HCT116 (cell line): ENCODE measurements around the gene CCM2L. TPM values are rescaled to one million over a fixed set of nuclear protein-coding genes. Genes with fewer than 3 reads are reported as not detected.

ENCODE experiments used
- ATAC-seq: fragments of 200-7000 bp; cut with Tn5 transposase; 2 replicates; pipeline ENCODE4 v1.9.1; 2020; ENCODE audit warnings: mild to moderate bottlenecking, moderate library complexity
- BruUV-seq: library from RNA; stranded (reverse); fragments of 400-500 nt; replicated peaks from 2 replicates; lab custom pipeline; 2021; lab: Mats Ljungman, UMichigan
- CTCF ChIA-PET: fragments of 300-600 bp; sonication (Branson Sonifier 250); formaldehyde crosslinking; loops from one replicate; lab custom pipeline; 2021; ENCODE audit warnings: antibody characterized with exemption; lab: Charles Lee
- POLR2A ChIA-PET: fragments of 300-600, 350-600 bp; sonication (Branson Sonifier 250); formaldehyde crosslinking; loops from one replicate; lab custom pipeline; 2021; ENCODE audit warnings: antibody characterized with exemption; lab: Charles Lee
- RAD21 ChIA-PET, 2 experiments: fragments of 300-600 bp; sonication (Branson Sonifier 250); formaldehyde crosslinking; loops; one replicate each; lab custom pipeline; 2023; ENCODE audit warnings: low total read pairs in 2 of 2; ENCODE audit not compliant: uncharacterized antibody in 2 of 2, unreplicated experiment in 2 of 2, low non-redundant PET in 1 of 2; lab: Charles Lee
- DNase-seq: peaks from one replicate; pipeline ENCODE4 v3.0.0-alpha.2; 2010; ENCODE audit warnings: low read depth, low spot score
- H2AFZ ChIP-seq: fragments of 200-600 bp; shearing (Covaris generic), sonication (generic); 2 replicates; pipeline ENCODE4 v1.6.1; 2017; ENCODE audit warnings: low read depth, mixed run types, mixed read lengths, antibody characterized with exemption, low read length; ENCODE audit not compliant: poor library complexity, severe bottlenecking
- H3K27ac ChIP-seq: 2 replicates; pipeline ENCODE4 v1.5.1; 2012; ENCODE audit warnings: low read depth, low read length
- H3K27me3 ChIP-seq: fragments of 200-600 bp; sonication (generic); 2 replicates; pipeline ENCODE4 v1.6.1; 2016; ENCODE audit warnings: mixed run types, low read length, mixed read lengths; ENCODE audit not compliant: insufficient read depth
- H3K36me3 ChIP-seq, 2 experiments: fragments of 200-500 bp in 1 of 2; fragments of 200-600 bp in 1 of 2; sonication (Bioruptor generic) in 1 of 2; sonication (generic) in 1 of 2; 2 replicates each; pipeline versions ENCODE4 v1.5.1 to v1.6.1; 2014 to 2016; ENCODE audit warnings: low read length in 2 of 2, inconsistent platforms in 1 of 2, mixed read lengths in 1 of 2, mixed run types in 1 of 2; ENCODE audit not compliant: insufficient read depth in 2 of 2, control insufficient read depth in 1 of 2
- H3K4me1 ChIP-seq, 2 experiments: fragments of 200-600 bp in 1 of 2; sonication (generic) in 1 of 2; 2 replicates each; pipeline versions ENCODE4 v1.5.1 to v1.6.1; 2012 to 2017; ENCODE audit warnings: low read length in 2 of 2, inconsistent platforms in 1 of 2, mild to moderate bottlenecking in 1 of 2, mixed read lengths in 1 of 2, mixed run types in 1 of 2, moderate library complexity in 1 of 2; ENCODE audit not compliant: insufficient read depth in 2 of 2, control insufficient read depth in 1 of 2
- H3K4me2 ChIP-seq: fragments of 200-600 bp; sonication (generic); 2 replicates; pipeline ENCODE4 v1.6.1; 2017; ENCODE audit warnings: mixed run types, low read length, mixed read lengths
- H3K4me3 ChIP-seq, 2 experiments: fragments of 200-600 bp in 1 of 2; sonication (generic) in 1 of 2; replicated peaks in 1 of 2; 2 replicates each; pipeline ENCODE4 v1.5.1; 2011 to 2016; ENCODE audit warnings: low read length in 2 of 2, control low read depth in 1 of 2, low read depth in 1 of 2, mild to moderate bottlenecking in 1 of 2, mixed read lengths in 1 of 2, mixed run types in 1 of 2
- H3K79me2 ChIP-seq: fragments of 200-600 bp; sonication (generic); 2 replicates; pipeline ENCODE4 v1.6.1; 2017; ENCODE audit warnings: mild to moderate bottlenecking, mixed run types, low read length, moderate library complexity, mixed read lengths; ENCODE audit not compliant: insufficient read depth
- H3K9ac ChIP-seq: fragments of 200-600 bp; sonication (generic); 2 replicates; pipeline ENCODE4 v1.6.1; 2016; ENCODE audit warnings: low read length, mixed read lengths
- H3K9me2 ChIP-seq: fragments of 200-600 bp; sonication (generic), shearing (Covaris generic); 2 replicates; pipeline ENCODE4 v1.6.1; 2017; ENCODE audit warnings: mixed run types, mild to moderate bottlenecking, moderate library complexity; ENCODE audit not compliant: insufficient read depth
- H3K9me3 ChIP-seq, 2 experiments: fragments of 200-500 bp in 1 of 2; fragments of 200-600 bp in 1 of 2; sonication (Bioruptor generic) in 1 of 2; sonication (generic) in 1 of 2; 2 replicates each; pipeline ENCODE4 v1.6.1; 2014 to 2017; ENCODE audit warnings: low read length in 2 of 2, mixed read lengths in 2 of 2, inconsistent platforms in 1 of 2, low read depth in 1 of 2, mild to moderate bottlenecking in 1 of 2, mixed run types in 1 of 2, moderate library complexity in 1 of 2; ENCODE audit not compliant: control insufficient read depth in 1 of 2, insufficient read depth in 1 of 2
- H4K20me1 ChIP-seq: fragments of 200-600 bp; sonication (generic), shearing (Covaris generic); 2 replicates; pipeline ENCODE4 v1.6.1; 2017; ENCODE audit warnings: mixed run types, mild to moderate bottlenecking, moderate library complexity; ENCODE audit not compliant: insufficient read depth
- CBX3 ChIP-seq: IDR thresholded peaks from 2 replicates; pipeline ENCODE4 v1.6.1; 2012; ENCODE audit warnings: low read depth
- CEBPB ChIP-seq: IDR thresholded peaks from 2 replicates; pipeline ENCODE4 v1.6.1; 2012; ENCODE audit warnings: low read depth
- CTCF ChIP-seq, 3 experiments: fragments of 200-600 bp in 1 of 3; sonication (generic) in 1 of 3; IDR thresholded peaks in 2 of 3; conservative IDR thresholded peaks in 1 of 3; 2 replicates each; pipeline ENCODE4 v1.5.1; 2012 to 2017; ENCODE audit warnings: low read depth in 2 of 3, low read length in 2 of 3, antibody characterized with exemption in 1 of 3, borderline replicate concordance in 1 of 3, control low read depth in 1 of 3, mild to moderate bottlenecking in 1 of 3, mixed read lengths in 1 of 3, mixed run types in 1 of 3, moderate library complexity in 1 of 3; ENCODE audit not compliant: insufficient read depth in 1 of 3
- EGR1 ChIP-seq: IDR thresholded peaks from 2 replicates; pipeline ENCODE4 v1.6.1; 2012; ENCODE audit warnings: low read depth
- ELF1 ChIP-seq: IDR thresholded peaks from 2 replicates; pipeline ENCODE4 v1.6.1; 2012; ENCODE audit warnings: low read depth, borderline replicate concordance
- EZH2 ChIP-seq: fragments of 200-600 bp; sonication (generic); IDR thresholded peaks from 2 replicates; pipeline ENCODE4 v1.6.1; 2017; ENCODE audit warnings: antibody characterized with exemption, mixed run types
- EZH2phosphoT487 ChIP-seq: fragments of 200-600 bp; IDR thresholded peaks from 2 replicates; pipeline ENCODE4 v1.6.1; 2018; ENCODE audit warnings: antibody characterized with exemption, borderline replicate concordance
- FOSL1 ChIP-seq: IDR thresholded peaks from 2 replicates; pipeline ENCODE4 v1.6.1; 2012; ENCODE audit warnings: low read depth
- JUND ChIP-seq: IDR thresholded peaks from 2 replicates; pipeline ENCODE4 v1.6.1; 2012
- MAX ChIP-seq: IDR thresholded peaks from 2 replicates; pipeline ENCODE4 v1.6.1; 2012
- POLR2A ChIP-seq: IDR thresholded peaks from 2 replicates; pipeline ENCODE4 v1.7.0; 2011; ENCODE audit warnings: borderline replicate concordance; ENCODE audit not compliant: insufficient read depth, insufficient read length; ENCODE audit errors: extremely low read depth
- POLR2AphosphoS5 ChIP-seq: IDR thresholded peaks from 2 replicates; pipeline ENCODE4 v1.6.1; 2011; ENCODE audit warnings: mild to moderate bottlenecking, low read depth, low read length, moderate library complexity
- REST ChIP-seq: IDR thresholded peaks from 2 replicates; pipeline ENCODE4 v1.6.1; 2012; ENCODE audit warnings: low read depth
- SIN3A ChIP-seq: IDR thresholded peaks from 2 replicates; pipeline ENCODE4 v1.6.1; 2012; ENCODE audit warnings: low read depth
- SP1 ChIP-seq: IDR thresholded peaks from 2 replicates; pipeline ENCODE4 v1.6.1; 2012; ENCODE audit warnings: low read depth
- SRF ChIP-seq: IDR thresholded peaks from 2 replicates; pipeline ENCODE4 v1.6.1; 2012; ENCODE audit warnings: low read depth
- TCF7L2 ChIP-seq: IDR thresholded peaks from 2 replicates; pipeline ENCODE4 v1.7.0; 2011; ENCODE audit warnings: borderline replicate concordance, inconsistent platforms; ENCODE audit not compliant: insufficient read depth, insufficient read length; ENCODE audit errors: extremely low read depth
- YY1 ChIP-seq: IDR thresholded peaks from 2 replicates; pipeline ENCODE4 v1.6.1; 2011; ENCODE audit warnings: low read length, low read depth, moderate library complexity, mild to moderate bottlenecking; ENCODE audit not compliant: insufficient replicate concordance; ENCODE audit errors: extremely low read depth
- ZBTB33 ChIP-seq: IDR thresholded peaks from 2 replicates; pipeline ENCODE4 v1.6.1; 2011; ENCODE audit warnings: mild to moderate bottlenecking, low read length, moderate library complexity; ENCODE audit not compliant: insufficient replicate concordance; ENCODE audit errors: extremely low read depth
- ZFX ChIP-seq: fragments of 450-650 bp; IDR thresholded peaks from 2 replicates; pipeline ENCODE4 v1.6.1; 2017
- intact Hi-C: fragments of 100-400 bp; cut with micrococcal nuclease; formaldehyde crosslinking; loops from 2 replicates; pipeline ENCODE4 v1.10.0; 2022
- total RNA-seq: library from RNA; stranded (reverse); gene quantifications from one replicate; pipeline ENCODE4 v1.2.1, GENCODE V29; 2021; ENCODE audit not compliant: unreplicated experiment

The CCM2L gene
- total RNA-seq, 1 experiment from 2014 or later = 1.4 TPM

DNA sequence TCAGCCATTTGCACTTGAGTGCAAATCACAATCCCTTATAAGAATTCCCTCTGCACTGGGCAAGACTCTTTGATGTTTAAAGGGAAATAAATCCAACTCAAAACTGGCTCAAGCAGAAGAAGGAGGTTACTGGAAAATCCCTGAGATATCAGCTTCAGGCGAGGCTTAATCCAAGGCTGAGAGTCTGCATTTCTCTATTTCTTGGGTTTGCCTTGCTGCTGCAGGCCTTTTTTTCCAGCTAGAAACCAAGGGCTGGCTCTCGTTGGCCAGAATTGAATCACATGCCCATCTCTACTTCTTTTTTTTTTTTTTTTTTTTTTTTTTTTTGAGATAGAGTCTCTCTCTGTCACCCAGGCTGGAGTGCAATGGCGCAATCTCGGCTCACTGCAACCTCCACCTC is 53.5 kb downstream of the CCM2L start:
- H2AFZ ChIP-seq = no peak overlapping the region
- TF ChIP-seq ZBTB33 = no peak
- no peak for TF ChIP-seq YY1
- no peak for TF ChIP-seq CTCF (IDR thresholded peaks at IDR 0.05 in 2 of 3, conservative IDR thresholded peaks at IDR 0.05 in 1 of 3; ENCODE audit: borderline replicate concordance in 1 of 3, insufficient read depth in 1 of 3, low read depth in 2 of 3, low read length in 2 of 3)
- no peak for TF ChIP-seq SP1
- no peak for TF ChIP-seq EZH2phosphoT487
- no peak for TF ChIP-seq FOSL1
- no peak for TF ChIP-seq ZFX
- no peak for TF ChIP-seq POLR2A
- TF ChIP-seq REST = no peak
- no peak for TF ChIP-seq CEBPB
- TF ChIP-seq CBX3 = no peak
- TF ChIP-seq SRF = no peak
- TF ChIP-seq EGR1 = no peak
- TF ChIP-seq SIN3A = no peak
- TF ChIP-seq TCF7L2 = no peak
- no peak for TF ChIP-seq MAX
- TF ChIP-seq ELF1 = no peak
- no peak for TF ChIP-seq EZH2
- TF ChIP-seq JUND = no peak
- TF ChIP-seq POLR2AphosphoS5 = no peak
- H3K27me3 ChIP-seq = peaks cover 26% of the 10 kb centered on the region
- ATAC-seq = no peak
- no peaks in the 10 kb centered on the region for H3K4me1 ChIP-seq
- no peaks in the 10 kb centered on the region for H3K9me2 ChIP-seq
- no peaks in the 10 kb centered on the region for H3K36me3 ChIP-seq
- DNase-seq = no peak
- no peaks in the 10 kb centered on the region for H3K79me2 ChIP-seq
- intact Hi-C loops = no loop called here
- RAD21 ChIA-PET = no interaction called here
- no peak overlapping the region for H3K4me2 ChIP-seq
- POLR2A ChIA-PET = no interaction called here
- no peak overlapping the region for H3K4me3 ChIP-seq
- no peaks in the 10 kb centered on the region for H3K9me3 ChIP-seq
- CTCF ChIA-PET = interaction anchor here (0.6 kb wide), 1 partner anchor 10 kb away, joined by 3 read pairs; no protein-coding TSS in a partner anchor
- H3K9ac ChIP-seq = no peak overlapping the region
- no peaks in the 10 kb centered on the region for H4K20me1 ChIP-seq
- no TSS peak for BruUV-seq
- no peak overlapping the region for H3K27ac ChIP-seq
